Stromal cell of bone marrow (primary cell): ENCODE data around the gene HSD17B11.
"Not testable (repeated sequence)": the region's sequence is repeated elsewhere in the genome, so short reads cannot be mapped to it uniquely, and the experiment has no call there.

Source experiments
- DNase-seq: peaks from one replicate; pipeline ENCODE4 v3.0.0-alpha.2; 2012; ENCODE audit warnings: low read depth

The HSD17B11 gene

GRCh38 chr4:87356832-87357526 lies 34.0 kb downstream of the HSD17B11 start:
- no peak for DNase-seq

GRCh38 chr4:87354168-87355102 lies 36.6 kb downstream of the HSD17B11 start:
- peak; percentile 35 for DNase-seq

GRCh38 chr4:87353592-87353991 lies 37.4 kb downstream of the HSD17B11 start:
- peak; percentile 44 for DNase-seq

- no peak for DNase-seq
These were observed 45.8 kb downstream of the HSD17B11 start for GRCh38 chr4:87345139-87345538.

GRCh38 chr4:87342872-87343271 lies 48.1 kb downstream of the HSD17B11 start:
- no peak for DNase-seq

- DNase-seq: peak; percentile 53
These were observed 48.9 kb downstream of the HSD17B11 start for GRCh38 chr4:87341954-87342635.

- no peak for DNase-seq
These were observed 51.5 kb downstream of the HSD17B11 start for GRCh38 chr4:87339440-87339839.

- DNase-seq: no peak
These were observed 53.6 kb downstream of the HSD17B11 start for GRCh38 chr4:87337361-87337760.

GRCh38 chr4:87333267-87333666 lies 57.7 kb downstream of the HSD17B11 start:
- DNase-seq: no peak

GRCh38 chr4:87330761-87331160 lies 60.2 kb downstream of the HSD17B11 start:
- no peak for DNase-seq

- DNase-seq: no peak
These were observed 63.9 kb downstream of the HSD17B11 start for GRCh38 chr4:87327136-87327535.

GRCh38 chr4:87326460-87326859 lies 64.5 kb downstream of the HSD17B11 start:
- DNase-seq: no peak

- no peak for DNase-seq
These were observed 68.2 kb downstream of the HSD17B11 start, which contains the start of gene HSD17B13 for GRCh38 chr4:87322754-87323153. Gene HSD17B13 (minus strand): TSS chr4:87322882. CDS start chr4:87322841, 41 bp downstream.

GRCh38 chr4:87321888-87322287 lies 69.1 kb downstream of the HSD17B11 start:
- DNase-seq: no peak

GRCh38 chr4:87317527-87317926 lies 73.5 kb downstream of the HSD17B11 start:
- no peak for DNase-seq

GRCh38 chr4:87316961-87317360 lies 74.0 kb downstream of the HSD17B11 start:
- DNase-seq: no peak

GRCh38 chr4:87315000-87315399 lies 76.0 kb downstream of the HSD17B11 start:
- not testable (repeated sequence) for DNase-seq

GRCh38 chr4:87313756-87314155 lies 77.2 kb downstream of the HSD17B11 start:
- no peak for DNase-seq

- no peak for DNase-seq
These were observed 79.3 kb downstream of the HSD17B11 start for GRCh38 chr4:87311684-87312083.

- no peak for DNase-seq
These were observed 80.2 kb downstream of the HSD17B11 start for GRCh38 chr4:87310691-87311335.

- DNase-seq: peak; percentile 84
These were observed 81.4 kb downstream of the HSD17B11 start for GRCh38 chr4:87309625-87310024.

- DNase-seq: no peak
These were observed 84.9 kb downstream of the HSD17B11 start for GRCh38 chr4:87306056-87306455.
